Bronchial epithelial cell (primary cell): Measurements from ENCODE around the gene PUM2. TPM values are rescaled to one million over a fixed set of nuclear protein-coding genes. Genes with fewer than 3 reads are reported as not detected.

Experiments
- DNase-seq: peaks from one replicate; pipeline ENCODE4 v3.0.0-alpha.2; 2010; ENCODE audit warnings: low read depth
- FAIRE-seq: peaks from 2 replicates; lab custom pipeline; 2011; peaks lifted over from hg19 to GRCh38; lab: Jason Lieb, UNC
- H3K27me3 ChIP-seq: 2 replicates; pipeline ENCODE4 v1.5.1; 2011; ENCODE audit warnings: low read length; ENCODE audit not compliant: control insufficient read depth, insufficient read depth
- H3K36me3 ChIP-seq: 2 replicates; pipeline ENCODE4 v1.5.1; 2011; ENCODE audit warnings: low read length; ENCODE audit not compliant: control insufficient read depth, insufficient read depth
- H3K4me3 ChIP-seq: 2 replicates; pipeline ENCODE4 v1.5.1; 2011; ENCODE audit warnings: mild to moderate bottlenecking, low read depth, low read length, control low read depth
- total RNA-seq: library from RNA; depleted of rRNA; stranded (reverse); fragments of >200 nt; gene quantifications from 2 replicates; pipeline ENCODE4 v1.2.1, GENCODE V29; 2014
- TF ChIP-seq, protein P1 (sequence below): IDR thresholded peaks from 2 replicates; pipeline ENCODE4 v1.5.1; 2011; ENCODE audit warnings: mild to moderate bottlenecking, moderate library complexity, low read length, control low read depth, inconsistent platforms; ENCODE audit not compliant: insufficient read depth, severe bottlenecking

The PUM2 gene
- total RNA-seq, 1 donor from 2014 or later = 43.7 TPM

GRCh38 chr2:20217041-20217970 is 133.3 kb downstream of the PUM2 start:
- TF ChIP-seq, protein P1, sequence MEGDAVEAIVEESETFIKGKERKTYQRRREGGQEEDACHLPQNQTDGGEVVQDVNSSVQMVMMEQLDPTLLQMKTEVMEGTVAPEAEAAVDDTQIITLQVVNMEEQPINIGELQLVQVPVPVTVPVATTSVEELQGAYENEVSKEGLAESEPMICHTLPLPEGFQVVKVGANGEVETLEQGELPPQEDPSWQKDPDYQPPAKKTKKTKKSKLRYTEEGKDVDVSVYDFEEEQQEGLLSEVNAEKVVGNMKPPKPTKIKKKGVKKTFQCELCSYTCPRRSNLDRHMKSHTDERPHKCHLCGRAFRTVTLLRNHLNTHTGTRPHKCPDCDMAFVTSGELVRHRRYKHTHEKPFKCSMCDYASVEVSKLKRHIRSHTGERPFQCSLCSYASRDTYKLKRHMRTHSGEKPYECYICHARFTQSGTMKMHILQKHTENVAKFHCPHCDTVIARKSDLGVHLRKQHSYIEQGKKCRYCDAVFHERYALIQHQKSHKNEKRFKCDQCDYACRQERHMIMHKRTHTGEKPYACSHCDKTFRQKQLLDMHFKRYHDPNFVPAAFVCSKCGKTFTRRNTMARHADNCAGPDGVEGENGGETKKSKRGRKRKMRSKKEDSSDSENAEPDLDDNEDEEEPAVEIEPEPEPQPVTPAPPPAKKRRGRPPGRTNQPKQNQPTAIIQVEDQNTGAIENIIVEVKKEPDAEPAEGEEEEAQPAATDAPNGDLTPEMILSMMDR = peak; percentile 3
- DNase-seq (peak; percentile 95), FAIRE-seq (no peak)
- H3K27me3 ChIP-seq = no peaks in the 10 kb centered on the region
- H3K36me3 ChIP-seq = peaks cover 34% of the 10 kb centered on the region
- H3K4me3 ChIP-seq = no peak overlapping the region

DNA sequence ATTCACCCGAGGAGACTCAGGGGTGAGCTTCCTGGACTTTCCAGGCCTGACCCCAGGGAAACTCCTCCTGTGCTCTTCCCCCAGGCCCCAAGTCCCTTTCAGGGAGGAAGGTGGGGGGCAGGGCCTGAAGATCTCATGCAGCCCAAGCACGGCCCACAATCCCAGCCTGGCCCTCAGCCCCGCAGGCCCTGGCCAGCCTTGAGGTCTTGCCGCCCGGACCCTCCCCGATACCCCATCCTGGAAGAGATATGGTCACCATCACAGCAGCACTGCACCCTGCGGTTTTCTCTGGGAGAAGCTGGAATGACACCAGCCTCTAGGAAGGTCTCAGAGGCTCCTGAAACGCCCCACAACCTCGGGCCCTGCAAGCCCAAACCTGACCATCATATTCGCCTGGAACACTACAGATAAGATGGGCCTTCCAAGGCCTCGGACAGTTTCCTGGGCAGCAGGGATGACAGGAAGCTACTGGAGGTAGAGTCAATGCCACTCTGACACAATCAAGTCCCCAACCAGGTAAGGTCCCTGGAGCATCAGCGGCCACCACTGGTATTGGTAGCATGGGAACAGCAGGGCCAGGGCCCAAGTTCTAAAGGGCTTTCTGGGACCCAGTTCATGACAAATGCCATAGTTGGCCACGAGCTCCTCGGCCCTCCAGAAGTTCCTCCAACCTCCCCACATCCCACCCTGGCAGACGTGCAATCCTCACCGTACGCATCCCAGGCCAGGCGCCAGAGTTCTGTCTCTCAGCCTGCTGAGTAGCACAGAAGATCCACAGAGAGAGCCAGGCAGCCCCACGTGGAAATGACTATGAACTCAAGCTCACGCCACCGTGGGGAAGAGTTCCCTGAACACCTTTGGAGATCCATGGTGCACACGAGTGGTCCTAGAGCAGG is 134.3 kb downstream of the PUM2 start:
- TF ChIP-seq, protein P1 = no peak
- H3K4me3 ChIP-seq = no peak overlapping the region
- no peak for FAIRE-seq
- DNase-seq = peak; percentile 43
- H3K36me3 ChIP-seq = peaks cover 35% of the 10 kb centered on the region
- H3K27me3 ChIP-seq = no peaks in the 10 kb centered on the region

DNA sequence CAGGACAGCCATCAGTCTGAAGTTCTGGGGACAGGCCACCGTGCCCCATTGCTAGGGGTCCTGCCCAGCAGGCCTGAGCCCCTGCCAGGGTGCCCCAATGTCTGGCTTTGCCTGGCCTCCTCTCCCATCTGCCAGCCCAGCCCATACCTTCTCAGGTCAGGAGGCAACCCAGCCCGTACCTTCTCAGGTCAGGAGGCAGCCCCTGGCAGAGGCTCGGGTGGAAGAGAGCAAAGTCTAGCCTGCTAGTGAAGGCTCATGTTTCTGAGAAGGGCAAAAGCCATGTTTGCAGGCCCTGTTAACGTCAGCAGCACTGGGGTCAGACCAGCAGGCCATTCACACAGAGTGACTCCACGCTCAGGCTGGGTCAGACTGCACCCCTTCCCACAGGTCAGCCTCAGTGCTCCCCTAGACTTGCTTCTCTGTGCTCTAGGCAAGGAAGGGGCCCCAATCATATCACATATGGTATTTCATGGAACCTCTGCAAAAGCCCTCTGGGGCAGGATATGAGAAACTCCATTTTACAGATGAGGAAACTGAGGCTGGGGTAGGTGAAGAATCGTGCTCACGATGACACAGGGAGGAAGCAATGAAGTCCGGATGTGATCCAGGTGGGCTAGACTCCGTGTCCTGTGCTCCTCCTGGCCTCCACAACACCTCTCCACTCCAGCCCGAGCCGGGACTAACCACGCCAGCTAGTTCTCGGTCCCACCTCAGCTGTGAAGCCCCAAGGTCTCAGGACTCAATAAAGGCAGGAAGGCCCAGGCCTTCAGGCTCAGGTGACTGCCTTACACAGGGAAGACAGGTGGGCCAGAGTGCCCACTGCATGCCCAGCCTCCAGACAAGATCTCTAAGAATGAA is 135.2 kb downstream of the PUM2 start:
- no peaks in the 10 kb centered on the region for H3K27me3 ChIP-seq
- H3K4me3 ChIP-seq = no peak overlapping the region
- FAIRE-seq (peak; percentile 55), DNase-seq (no peak)
- peaks cover 35% of the 10 kb centered on the region for H3K36me3 ChIP-seq
- TF ChIP-seq, protein P1 = no peak

GRCh38 chr2:20214566-20215182 is 136.0 kb downstream of the PUM2 start:
- Histone ChIP-seq H3K36me3 (peaks cover 32% of the 10 kb centered on the region), H3K4me3 (no peak overlapping the region), H3K27me3 (no peaks in the 10 kb centered on the region)
- DNase-seq = no peak
- no peak for FAIRE-seq
- TF ChIP-seq, protein P1 = no peak
